NCI-H2196 treated with DMSO at 0.1 percent for 48 hours (cell line): Measurements from ENCODE around the gene MCUB.

Experiments used
- DNase-seq: peaks from one replicate; lab custom pipeline; 2025; ENCODE audit not compliant: unreplicated experiment; lab: John Stamatoyannopoulos, UW

MCUB gene

GRCh38 chr4:109627361-109627760 lies 67.3 kb downstream of the MCUB start:
- no peak for DNase-seq

GRCh38 chr4:109629775-109630174 lies 69.7 kb downstream of the MCUB start:
- no peak for DNase-seq

- DNase-seq, result no peak
Observed at GRCh38 chr4:109631532-109632108, 71.6 kb downstream of the MCUB start.

DNA sequence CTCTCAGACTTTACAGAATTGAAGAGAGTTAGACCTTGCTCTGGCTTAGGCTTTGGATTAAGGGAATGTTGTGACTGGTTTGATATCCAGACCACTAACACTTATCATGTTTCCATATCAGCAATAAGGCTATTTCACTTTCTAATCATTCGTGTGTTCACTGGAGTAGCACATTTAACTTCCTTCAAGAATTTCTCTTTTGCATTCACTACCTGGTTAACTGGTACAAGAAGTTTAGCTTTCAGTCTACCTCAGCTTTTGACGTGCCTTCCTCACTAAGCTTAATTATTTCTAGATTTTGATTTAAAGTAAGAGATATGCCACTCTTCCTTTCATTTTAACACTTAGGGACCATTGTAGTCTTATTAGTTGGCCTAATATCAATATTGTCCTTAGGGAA lies 80.6 kb downstream of the MCUB start:
- DNase-seq, result no peak

- DNase-seq, result no peak
Observed at GRCh38 chr4:109645874-109646710, 86.0 kb downstream of the MCUB start.

DNA sequence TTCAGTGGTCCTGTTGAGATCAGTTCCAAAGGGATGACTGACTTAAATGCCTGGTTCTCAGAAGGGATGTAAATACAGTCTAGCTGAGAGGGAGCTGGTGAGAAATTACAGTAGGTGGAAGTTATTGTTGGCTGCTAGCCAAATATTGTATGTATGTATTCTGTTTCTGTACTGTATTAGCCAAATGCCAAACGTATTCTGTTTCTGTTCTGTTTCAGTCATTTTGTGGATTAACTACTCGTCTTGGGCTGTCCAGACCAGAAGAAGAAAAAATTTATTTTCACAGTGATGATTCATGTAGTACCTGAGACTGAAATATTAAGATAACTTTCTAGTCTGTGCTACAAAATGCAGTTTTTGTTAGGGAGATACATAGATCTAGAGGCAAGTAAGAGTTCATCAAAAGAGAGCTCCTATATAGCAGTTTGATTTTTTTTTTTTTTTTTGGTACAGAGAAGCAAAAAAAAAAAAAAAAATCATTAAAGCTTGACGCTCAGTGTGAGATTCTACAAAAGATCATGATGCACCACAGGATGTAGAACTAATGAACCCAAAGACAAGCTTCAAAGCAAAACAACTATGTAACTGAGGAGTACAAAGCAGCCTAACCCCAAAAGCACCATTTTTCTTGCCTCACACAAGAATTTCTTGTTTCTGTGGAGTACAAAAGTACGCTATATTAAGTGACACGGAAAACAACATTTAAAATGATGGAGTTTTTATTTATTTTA lies 88.4 kb downstream of the MCUB start:
- DNase-seq, result no peak

DNA sequence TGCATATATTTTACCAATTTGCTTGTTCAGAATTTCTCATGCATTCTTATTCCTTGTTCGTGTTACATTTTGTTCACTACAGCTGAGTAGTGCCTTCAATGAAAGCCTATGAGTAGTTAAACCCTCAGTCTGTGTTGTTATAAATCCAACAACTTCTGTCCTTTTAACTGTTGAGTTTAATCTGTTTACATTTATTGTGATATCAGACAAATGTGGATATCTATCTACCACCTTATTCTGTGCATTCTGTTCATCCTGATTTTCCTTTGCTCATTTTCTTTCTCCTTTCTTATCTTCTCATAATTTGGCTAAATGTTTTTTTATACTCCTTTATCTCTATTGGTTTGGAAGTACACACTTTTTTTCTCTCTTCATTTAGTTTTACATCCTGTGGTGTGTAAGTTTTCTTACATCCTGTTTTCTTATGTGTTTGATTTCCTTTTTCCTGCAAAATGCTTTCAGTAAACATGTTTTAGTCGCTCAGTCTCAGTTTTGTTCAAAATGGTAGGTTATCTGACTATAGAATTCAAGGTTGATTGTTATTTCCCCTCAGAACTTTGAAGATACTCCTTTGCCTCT lies 89.0 kb downstream of the MCUB start:
- no peak for DNase-seq

- DNase-seq, result no peak
Observed at GRCh38 chr4:109649872-109650271, 89.8 kb downstream of the MCUB start.

GRCh38 chr4:109655396-109655795 lies 95.3 kb downstream of the MCUB start:
- DNase-seq, result no peak

DNA sequence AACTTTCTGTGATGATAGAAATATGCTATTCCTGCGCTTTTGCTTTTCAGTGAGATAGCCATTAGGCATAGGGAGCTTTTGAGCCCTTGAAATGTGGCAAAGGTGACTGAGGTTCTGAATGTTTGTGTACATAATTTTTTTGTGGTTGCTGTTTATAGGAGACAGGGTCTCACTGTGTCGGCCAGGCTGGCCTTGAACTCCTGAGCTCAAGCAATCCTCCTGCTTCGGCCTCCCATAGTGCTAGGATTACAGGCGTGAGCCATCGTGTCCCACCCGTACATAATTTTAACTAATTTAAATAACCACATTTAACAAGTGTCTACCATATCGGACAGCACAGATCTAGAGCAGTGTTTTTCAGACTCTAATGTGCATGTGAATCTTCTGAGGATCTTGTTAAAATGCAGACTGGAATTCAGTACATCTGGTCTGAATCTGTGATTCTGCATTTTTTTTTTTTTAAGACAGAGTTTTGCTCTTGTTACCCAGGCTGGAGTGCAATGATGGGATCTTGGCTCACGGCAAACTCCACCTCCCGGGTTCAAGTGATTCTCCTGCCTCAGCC lies 97.9 kb downstream of the MCUB start:
- DNase-seq, result no peak

- no peak for DNase-seq
Observed at GRCh38 chr4:109658871-109659410, 98.9 kb downstream of the MCUB start.

GRCh38 chr4:109662116-109662515 lies 102.1 kb downstream of the MCUB start:
- DNase-seq, result no peak

DNA sequence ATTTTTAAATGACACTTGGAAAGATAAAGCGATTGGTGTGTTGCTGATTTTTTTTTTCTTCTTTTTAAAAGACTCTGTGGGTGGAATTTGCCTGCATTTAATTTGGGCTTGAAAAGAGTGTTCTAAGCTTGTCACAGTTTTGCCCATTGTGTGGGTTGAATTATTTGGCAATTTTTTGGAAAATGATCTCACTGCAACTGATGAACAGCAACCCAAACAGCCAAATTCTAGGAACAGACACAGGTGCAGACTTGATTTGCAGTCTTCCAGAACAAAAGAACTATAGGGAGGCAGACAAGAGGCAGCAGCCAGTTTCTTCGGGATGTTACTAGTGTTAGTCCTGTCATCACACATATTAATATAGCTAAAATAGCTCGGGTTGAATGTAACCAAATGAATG lies 102.7 kb downstream of the MCUB start:
- no peak for DNase-seq

- DNase-seq, result no peak
Observed at GRCh38 chr4:109665783-109666485, 105.9 kb downstream of the MCUB start.

DNA sequence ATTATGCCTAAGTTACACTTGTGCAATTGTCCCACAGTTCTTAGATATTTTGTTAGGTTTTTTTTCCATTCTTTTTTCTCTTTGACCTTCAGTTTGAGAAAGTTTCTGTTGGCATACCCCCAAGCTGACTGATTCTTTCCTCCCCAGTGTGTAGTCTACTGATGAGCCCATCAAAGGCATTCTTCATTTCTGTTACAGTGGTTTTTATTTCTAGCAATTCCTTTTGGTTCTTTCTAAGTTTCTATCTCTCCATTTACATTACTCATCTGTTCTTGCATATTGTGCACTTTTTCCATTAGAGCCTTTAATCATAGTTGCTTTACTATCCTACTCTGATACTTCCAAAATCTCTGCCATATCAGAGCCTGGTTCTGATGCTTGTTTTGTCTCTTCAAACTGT lies 111.3 kb downstream of the MCUB start:
- DNase-seq, result no peak

GRCh38 chr4:109672169-109672930 lies 112.3 kb downstream of the MCUB start:
- no peak for DNase-seq

DNA sequence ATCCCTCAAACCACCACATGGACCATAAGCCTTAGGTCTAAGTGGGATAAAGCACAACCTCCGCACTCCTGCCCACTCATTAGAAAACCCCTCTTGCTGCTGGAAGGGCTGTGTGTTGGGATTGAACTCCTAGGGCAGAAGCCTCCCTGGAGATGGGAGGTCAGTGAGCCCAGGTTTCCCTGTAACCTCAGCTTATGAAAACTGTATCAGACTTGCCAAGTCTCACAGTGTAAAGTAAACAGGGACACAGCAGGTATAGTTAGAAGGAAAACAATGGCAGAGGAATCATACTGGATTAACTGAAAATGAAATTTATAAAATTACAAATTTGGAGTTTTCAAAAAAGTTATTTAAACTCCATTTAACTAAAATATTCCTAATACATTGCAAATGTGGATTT lies 113.3 kb downstream of the MCUB start:
- no peak for DNase-seq

DNA sequence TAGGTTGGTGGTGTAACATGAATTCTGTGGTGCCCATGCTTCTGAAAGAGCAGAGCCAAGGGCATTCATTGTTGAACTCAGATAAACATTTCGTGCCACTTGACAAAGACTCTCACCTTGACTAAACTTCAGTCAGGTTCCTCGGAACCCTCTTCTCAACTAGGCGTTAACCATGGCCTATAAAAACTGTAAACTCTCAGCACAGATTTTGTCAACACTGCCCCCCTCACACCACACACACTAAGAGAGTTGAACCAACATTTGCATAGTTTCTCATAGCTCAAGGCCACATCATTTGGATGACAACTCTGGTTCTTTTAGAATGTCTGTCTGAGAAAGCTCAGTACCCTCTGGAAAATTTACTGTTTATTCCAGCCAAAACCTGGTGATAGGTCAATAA lies 115.1 kb downstream of the MCUB start:
- no peak for DNase-seq

DNA sequence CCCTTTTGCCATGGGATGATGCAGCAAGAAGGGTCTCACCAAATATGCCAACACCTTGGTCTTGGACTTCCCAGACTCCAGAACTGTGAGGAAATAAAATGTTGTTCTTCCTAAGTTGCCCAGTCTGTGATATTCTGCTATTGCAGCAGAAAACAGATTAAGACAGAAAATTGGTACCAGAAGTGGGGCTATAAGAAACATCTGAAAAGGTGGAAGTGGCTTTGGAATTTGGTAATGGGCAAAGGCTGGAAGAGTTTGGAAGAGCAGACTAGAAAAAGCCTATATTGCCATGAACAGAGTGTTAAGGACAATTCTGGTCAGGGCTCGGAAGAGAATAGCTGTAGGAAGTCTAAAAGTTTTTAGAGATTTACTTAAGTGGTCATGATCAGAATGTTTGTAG lies 115.8 kb downstream of the MCUB start:
- DNase-seq, result no peak

- no peak for DNase-seq
Observed at GRCh38 chr4:109676886-109677285, 116.8 kb downstream of the MCUB start.
